ENCODE results near the gene ZNF641.
"Not testable (repeated sequence)": the region's sequence is repeated elsewhere in the genome, so short reads cannot be mapped to it uniquely, and the experiment has no call there.

Gene ZNF641

DNA sequence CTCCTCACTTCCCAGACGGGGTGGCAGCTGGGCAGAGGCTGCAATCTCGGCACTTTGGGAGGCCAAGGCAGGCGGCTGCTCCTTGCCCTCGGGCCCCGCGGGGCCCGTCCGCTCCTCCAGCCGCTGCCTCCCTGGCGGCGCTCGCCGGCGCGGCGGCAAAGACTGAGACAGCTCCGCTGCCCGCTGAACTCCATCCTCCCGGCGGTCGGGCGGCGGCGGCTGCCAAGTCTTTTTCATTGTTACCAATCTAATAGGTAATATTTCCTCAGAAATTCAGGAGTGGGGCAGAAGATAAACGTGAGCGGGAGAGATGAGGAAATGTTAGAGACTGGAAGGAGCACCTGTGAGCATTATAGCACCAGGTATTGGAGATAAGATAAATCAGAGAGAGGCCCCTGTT is 17.0 kb downstream of the ZNF641 start:
- DNase-seq = not testable (repeated sequence)

GRCh38 chr12:48331399-48331798 is 19.3 kb downstream of the ZNF641 start:
- DNase-seq = no peak

GRCh38 chr12:48329199-48329939 is 21.4 kb downstream of the ZNF641 start:
- DNase-seq = no peak

- no peak for DNase-seq
These were observed 34.2 kb downstream of the ZNF641 start for GRCh38 chr12:48316491-48316890.

- DNase-seq = no peak
These were observed 39.4 kb downstream of the ZNF641 start for GRCh38 chr12:48311313-48311712.

DNA sequence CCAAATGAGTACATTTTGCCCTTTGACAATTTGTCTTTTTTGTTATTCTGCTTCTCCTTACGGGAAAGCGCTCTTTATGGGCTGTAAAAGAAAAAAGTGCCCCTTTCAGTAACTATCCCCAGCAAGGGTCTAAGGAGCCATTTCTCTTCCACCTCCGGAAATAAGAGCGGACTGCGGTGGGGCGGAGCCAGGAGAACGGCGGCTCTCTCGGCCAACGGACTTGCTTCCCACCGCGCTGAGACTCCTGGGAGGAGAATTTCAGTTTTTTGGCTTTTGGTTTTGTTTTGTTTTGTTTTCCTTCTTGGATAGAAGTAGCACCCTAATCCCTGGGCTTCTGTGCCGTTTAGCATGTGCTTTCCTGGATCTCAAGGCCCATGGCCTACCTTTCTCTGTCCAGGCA is 43.5 kb downstream of the ZNF641 start:
- no peak for DNase-seq

DNA sequence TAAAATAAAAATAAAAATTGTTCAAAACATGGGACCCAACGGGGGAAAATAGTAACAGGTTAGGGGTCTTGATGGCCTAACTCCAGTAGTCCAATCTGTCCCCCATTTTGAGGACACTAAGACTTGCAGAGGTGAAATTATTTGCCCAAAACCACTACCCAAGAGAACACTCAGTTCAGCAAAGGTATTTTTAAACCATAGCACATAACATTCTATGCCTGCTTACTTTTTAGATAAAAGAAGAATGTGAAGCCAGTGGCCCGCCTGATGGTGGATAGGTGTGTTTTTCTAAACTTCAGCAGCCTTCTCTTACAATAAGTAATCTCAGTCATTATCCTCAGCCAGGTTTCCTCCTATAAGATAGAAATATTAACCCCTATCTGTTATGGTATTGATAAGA is 45.5 kb downstream of the ZNF641 start:
- DNase-seq = no peak

- no peak for DNase-seq
These were observed 48.4 kb downstream of the ZNF641 start for GRCh38 chr12:48302161-48302911.

DNA sequence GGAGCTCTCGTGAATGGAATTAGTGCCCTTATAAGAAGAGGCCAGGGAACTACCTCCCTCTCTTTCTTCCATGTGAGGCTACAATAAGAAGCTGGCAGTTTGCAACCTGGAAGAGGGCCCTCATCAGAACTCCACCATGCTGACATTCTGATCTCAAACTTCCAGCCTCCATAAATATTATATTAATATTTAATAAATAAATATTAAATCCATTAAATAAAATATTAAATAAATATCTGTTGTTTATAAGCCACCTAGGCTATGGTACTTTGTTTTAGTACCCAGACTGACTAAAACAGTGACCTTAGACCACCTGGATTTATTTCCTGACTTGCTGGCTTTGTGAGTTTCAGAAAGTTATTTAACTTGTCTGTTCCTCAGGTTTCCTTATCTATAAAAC is 49.9 kb downstream of the ZNF641 start:
- DNase-seq = no peak

- no peak for DNase-seq
These were observed 54.0 kb downstream of the ZNF641 start for GRCh38 chr12:48296586-48297282.

DNA sequence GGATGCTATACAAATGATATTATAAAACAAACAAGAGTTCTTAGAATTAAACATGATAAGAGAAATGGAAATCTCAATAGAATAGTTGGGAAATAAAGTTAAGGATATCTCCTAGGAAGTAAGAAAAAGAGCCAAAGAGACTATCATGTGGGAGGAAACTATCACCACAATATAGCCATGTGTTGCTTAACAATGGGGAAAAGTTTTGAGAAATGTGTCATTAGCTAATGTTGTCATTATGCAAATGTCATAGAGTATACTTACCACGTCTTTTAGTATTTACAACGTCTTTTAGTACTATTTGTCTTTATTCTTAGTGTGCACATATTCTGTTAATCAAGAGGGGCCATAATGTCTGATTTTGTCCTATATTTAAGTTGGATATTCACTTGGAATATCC is 58.7 kb downstream of the ZNF641 start:
- DNase-seq = no peak

- DNase-seq = no peak
These were observed 59.2 kb downstream of the ZNF641 start for GRCh38 chr12:48291511-48291910.

- DNase-seq = no peak
These were observed 62.1 kb downstream of the ZNF641 start for GRCh38 chr12:48288387-48289268.

Data from NCI-H510A (cell line).